Mucosa of rectum (tissue), 2 donors: ENCODE data around the gene TK2.
"Not testable (repeated sequence)": the region's sequence is repeated elsewhere in the genome, so short reads cannot be mapped to it uniquely, and the experiment has no call there.

Experiments
- H3K27ac ChIP-seq, 2 donors: one replicate each; pipeline ENCODE4 v1.7.0; 2013; ENCODE audit warnings: inconsistent platforms in 2 of 2, low read depth in 2 of 2, low read length in 2 of 2
- H3K27me3 ChIP-seq, 2 donors: one replicate each; pipeline ENCODE4 v1.7.0; 2013; ENCODE audit warnings: low read length in 2 of 2; ENCODE audit not compliant: control insufficient read depth in 2 of 2, insufficient read depth in 2 of 2
- H3K36me3 ChIP-seq, 2 donors: one replicate each; pipeline ENCODE4 v1.7.0; 2013; ENCODE audit warnings: low read length in 2 of 2; ENCODE audit not compliant: control insufficient read depth in 2 of 2, insufficient read depth in 2 of 2
- H3K4me1 ChIP-seq, 2 donors: one replicate each; pipeline ENCODE4 v1.7.0; 2013; ENCODE audit warnings: low read length in 2 of 2, mild to moderate bottlenecking in 1 of 2; ENCODE audit not compliant: control insufficient read depth in 2 of 2, insufficient read depth in 2 of 2
- H3K4me3 ChIP-seq, 2 donors: one replicate each; pipeline ENCODE4 v1.7.0; 2013; ENCODE audit warnings: low read length in 2 of 2
- H3K9ac ChIP-seq, 2 donors: one replicate each; pipeline ENCODE4 v1.7.0; 2013; ENCODE audit warnings: low read length in 2 of 2, low read depth in 1 of 2, mild to moderate bottlenecking in 1 of 2
- H3K9me3 ChIP-seq, 2 donors: one replicate each; pipeline ENCODE4 v1.7.0; 2013; ENCODE audit warnings: low read length in 2 of 2; ENCODE audit not compliant: control insufficient read depth in 2 of 2
- donor health status: healthy.
- donor health status: Normal muscosa, but diverticular disease.

Gene TK2

DNA sequence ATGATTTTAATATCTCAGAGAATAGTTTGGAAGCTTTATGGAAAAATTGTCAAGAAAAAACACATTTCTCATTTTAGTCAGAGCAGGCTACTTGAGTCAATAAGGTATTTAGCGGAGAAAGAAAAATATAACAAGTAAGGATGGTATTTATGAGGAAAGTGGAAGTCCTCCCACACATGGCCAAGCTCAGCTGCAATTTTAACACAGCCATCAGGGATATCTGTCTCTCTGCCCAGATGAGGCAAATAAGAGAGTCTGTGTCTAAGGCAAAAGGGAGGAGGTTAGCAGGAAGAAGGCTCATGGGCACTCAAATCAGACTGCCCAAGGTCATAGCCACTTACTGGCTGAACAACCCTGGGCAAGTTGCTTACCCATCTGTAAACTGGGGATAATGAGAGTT, 24.2 kb upstream of the TK2 start:
- Histone ChIP-seq H3K36me3 (no peaks in the 10 kb centered on the region), H3K4me1 (peaks cover 3 to 4% of the 10 kb centered on the region in 2 donors), H3K9ac (no peak overlapping the region), H3K4me3 (no peak overlapping the region), H3K9me3 (no peaks in the 10 kb centered on the region), H3K27ac (no peak overlapping the region), H3K27me3 (peaks cover 8 to 11% of the 10 kb centered on the region in 2 donors)

DNA sequence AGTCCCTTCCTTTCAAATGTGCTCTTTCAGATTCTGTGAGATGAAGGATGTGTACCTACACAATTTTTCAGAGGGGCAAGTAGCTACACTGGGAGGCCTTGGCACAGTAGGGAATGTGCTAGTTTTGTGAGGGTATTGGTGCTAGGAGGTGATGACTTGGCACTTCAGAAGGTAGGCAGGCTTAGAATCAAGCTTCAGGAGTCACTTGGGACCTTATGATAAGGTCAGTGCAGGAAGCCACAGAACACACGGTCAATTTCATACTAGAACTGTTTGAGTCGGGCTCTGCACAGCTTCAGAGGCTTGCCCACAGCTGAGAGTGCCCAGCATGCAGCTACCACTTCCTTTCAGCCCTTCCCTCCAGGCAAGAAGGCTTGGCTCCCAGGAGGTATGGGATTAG, 22.4 kb upstream of the TK2 start:
- H3K27ac ChIP-seq: no peak overlapping the region
- no peaks in the 10 kb centered on the region for H3K36me3 ChIP-seq
- H3K9ac ChIP-seq: no peak overlapping the region
- H3K4me3 ChIP-seq: no peak overlapping the region
- H3K9me3 ChIP-seq: no peaks in the 10 kb centered on the region
- peaks cover 0 to 3% of the 10 kb centered on the region in 2 donors for H3K4me1 ChIP-seq
- H3K27me3 ChIP-seq: no peaks in the 10 kb centered on the region

DNA sequence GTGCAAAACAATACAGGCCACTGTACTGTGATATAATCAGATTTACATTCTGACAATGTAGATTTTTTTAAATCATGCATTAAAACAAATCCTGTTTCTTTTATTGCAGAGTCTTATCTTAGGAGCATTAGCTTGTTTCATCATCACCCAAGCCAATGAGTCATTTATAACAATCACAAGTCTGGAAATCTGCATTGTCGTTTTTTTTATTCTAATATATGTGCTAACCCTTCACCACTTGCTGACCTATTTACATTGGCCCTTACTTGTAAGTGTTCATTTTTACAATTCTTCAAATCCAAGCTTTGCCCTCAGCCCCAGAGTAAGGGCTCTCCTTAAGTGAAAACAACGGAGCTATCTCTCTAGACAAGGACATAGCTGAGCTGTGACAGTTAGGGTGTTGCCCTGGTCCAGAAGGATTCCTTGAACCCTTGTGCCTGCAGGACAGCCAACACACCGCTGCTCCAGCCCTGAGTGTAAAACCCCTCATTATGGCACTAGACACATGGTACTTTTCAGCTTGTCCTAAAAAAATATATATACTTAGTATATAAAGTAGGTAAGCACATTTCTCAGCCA, 20.0 kb upstream of the TK2 start:
- Histone ChIP-seq H3K4me1 (peaks cover 0 to 3% of the 10 kb centered on the region in 2 donors), H3K9ac (no peak overlapping the region), H3K27me3 (no peaks in the 10 kb centered on the region), H3K27ac (no peak overlapping the region), H3K4me3 (no peak overlapping the region), H3K36me3 (peaks cover 7 to 10% of the 10 kb centered on the region in 2 donors), H3K9me3 (no peaks in the 10 kb centered on the region)

DNA sequence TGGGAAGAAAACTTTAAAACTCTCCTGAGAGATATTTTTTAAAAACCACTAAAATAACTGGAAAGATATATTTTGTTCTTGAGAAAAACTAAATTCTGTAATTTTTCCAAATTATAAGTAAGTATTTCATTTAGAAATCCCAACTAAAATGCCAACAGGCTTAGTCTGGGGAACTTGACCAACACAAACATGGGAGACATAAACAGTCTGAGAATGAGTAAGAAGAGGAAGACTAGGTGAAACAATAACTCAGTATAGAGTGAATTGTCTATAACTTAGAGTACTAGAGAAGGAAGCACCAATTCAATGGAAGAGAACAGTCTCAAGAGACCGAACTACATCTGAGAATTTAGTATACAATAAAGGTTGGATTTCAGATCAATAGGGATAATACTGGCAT, 19.2 kb upstream of the TK2 start:
- no peak overlapping the region for H3K27ac ChIP-seq
- no peaks in the 10 kb centered on the region for H3K27me3 ChIP-seq
- H3K4me1 ChIP-seq: peaks cover 0 to 5% of the 10 kb centered on the region in 2 donors
- H3K9ac ChIP-seq: no peak overlapping the region
- no peaks in the 10 kb centered on the region for H3K9me3 ChIP-seq
- peaks cover 10 to 13% of the 10 kb centered on the region in 2 donors for H3K36me3 ChIP-seq
- no peak overlapping the region for H3K4me3 ChIP-seq

DNA sequence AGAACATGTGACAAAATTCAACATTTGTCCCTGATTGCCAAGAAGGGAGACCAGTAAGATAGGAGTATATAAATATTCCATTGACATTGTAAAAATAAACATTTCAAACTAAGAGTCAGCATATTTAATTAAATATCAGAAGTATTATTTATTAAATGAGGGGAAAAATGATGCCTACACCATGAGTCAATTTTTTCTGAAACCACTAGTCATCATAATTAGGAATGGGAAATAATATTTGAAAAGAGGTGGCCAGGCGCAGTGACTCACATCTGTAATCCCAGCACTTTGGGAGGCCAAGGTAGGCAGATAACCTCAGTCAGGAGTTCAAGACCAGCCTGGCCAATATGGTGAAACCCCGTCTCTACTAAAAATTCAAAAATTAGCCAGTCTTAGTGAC, 18.4 kb upstream of the TK2 start:
- Histone ChIP-seq H3K36me3 (peaks cover 13% of the 10 kb centered on the region in 2 donors), H3K4me1 (peaks cover 0 to 5% of the 10 kb centered on the region in 2 donors), H3K9me3 (no peaks in the 10 kb centered on the region), H3K9ac (no peak overlapping the region), H3K27me3 (no peaks in the 10 kb centered on the region), H3K27ac (no peak overlapping the region), H3K4me3 (no peak overlapping the region)

DNA sequence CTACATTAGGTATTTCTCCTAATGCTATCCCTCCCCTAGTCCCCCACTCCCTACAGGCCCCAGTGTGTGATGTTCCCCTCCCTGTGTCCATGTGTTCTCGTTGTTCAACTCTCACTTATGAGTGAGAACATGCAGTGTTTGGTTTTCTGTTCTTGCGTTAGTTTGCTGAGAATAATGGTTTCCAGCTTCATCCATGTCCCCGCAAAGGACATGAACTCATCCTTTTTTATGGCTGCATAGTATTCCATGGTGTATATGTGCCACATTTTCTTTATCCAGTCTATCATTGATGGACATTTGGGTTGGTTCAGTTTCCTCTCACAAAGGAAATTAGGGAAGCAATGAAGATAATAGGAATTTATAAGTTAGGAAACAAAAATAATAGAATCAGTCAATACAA, 17.3 kb upstream of the TK2 start:
- not testable (repeated sequence) for H3K27ac ChIP-seq, H3K4me1 ChIP-seq, H3K27me3 ChIP-seq, H3K9me3 ChIP-seq, H3K4me3 ChIP-seq, H3K9ac ChIP-seq
- peaks cover 13 to 16% of the 10 kb centered on the region in 2 donors for H3K36me3 ChIP-seq

DNA sequence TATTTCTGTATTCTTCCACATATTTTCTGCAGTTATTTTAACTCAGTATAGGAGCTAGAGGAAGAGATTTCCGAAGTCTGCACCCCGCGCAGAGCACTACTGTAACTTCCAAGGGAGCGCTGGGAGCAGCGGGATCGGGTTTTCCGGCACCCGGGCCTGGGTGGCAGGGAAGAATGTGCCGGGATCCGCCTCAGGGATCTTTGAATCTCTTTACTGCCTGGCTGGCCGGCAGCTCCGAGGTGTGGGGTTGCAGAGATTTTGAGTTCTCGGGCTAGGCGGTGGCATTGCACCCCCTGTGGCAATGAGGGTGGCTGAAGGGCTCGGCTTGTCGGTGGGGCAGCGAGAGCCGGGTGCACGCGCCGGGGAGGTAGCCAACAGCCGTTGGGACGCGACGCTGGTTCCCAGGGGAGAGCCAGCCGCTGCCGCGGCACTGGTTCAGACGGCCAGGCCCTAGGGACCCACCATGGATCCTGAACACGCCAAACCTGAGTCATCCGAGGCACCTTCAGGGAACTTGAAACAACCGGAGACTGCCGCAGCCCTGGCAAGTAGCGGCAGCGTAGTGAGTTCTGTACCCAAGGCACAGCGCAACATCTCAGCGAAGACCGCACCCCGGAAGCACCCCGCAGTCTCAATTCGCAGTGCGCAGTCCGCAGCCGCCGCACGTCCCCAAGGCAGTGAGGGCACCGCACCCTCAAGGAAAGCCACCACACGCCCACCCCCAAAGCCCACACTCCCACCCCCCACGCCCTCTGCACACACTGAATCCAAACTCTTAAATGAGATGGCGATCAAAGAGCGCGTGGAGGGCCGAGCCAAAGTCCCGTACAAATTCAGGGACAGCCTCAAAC, 16.4 kb upstream of the TK2 start, which contains the start of gene CMTM1:
CMTM1 (plus strand) TSS at position 389 of the 851 bp plus-strand sequence; CDS start at position 464, 75 bp downstream.
- peaks cover 3 to 5% of the 10 kb centered on the region in 2 donors for H3K4me1 ChIP-seq
- no peak within 1 kb of the TSS for H3K9ac ChIP-seq
- H3K36me3 ChIP-seq: peaks cover 13 to 19% of the 10 kb centered on the region in 2 donors
- H3K9me3 ChIP-seq: no peaks in the 10 kb centered on the region
- no peak within 1 kb of the TSS for H3K4me3 ChIP-seq
- H3K27me3 ChIP-seq: no peaks in the 10 kb centered on the region
- no peak within 1 kb of the TSS for H3K27ac ChIP-seq

DNA sequence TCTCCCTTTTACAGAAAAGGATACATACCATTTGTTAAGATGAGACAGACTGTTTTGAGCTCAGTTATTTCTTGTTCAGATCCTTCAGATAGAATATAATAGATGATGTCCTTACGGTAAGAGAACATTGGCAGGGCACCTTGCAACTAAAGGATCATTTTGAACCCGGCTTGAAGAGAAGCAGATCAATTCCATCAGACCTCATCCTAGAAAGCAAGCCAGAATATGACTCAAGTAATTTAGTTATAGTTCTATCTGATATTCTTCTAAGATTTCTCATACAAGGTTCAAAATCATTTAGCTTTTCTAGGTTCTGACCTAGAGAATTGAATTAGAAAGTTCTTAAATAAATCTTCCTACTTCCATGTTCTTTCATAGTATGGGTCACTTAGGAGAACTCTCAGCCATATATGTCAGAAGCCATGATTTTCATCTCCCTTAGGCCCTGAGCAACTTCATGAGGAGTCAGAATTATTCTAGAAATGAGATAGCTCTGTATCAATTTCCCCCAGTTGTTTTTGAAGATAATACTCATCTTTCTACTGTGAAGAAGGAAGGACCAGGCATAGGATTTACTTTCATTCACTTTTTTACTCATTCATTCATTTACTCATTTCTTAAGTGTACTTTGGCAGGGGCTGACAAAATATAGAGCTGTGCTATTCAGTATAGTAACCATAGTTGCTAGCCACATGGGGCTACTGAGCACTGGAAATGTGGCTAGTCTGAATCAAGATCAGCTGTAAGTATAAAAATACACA, 13.8 kb upstream of the TK2 start:
- no peak overlapping the region for H3K4me3 ChIP-seq

DNA sequence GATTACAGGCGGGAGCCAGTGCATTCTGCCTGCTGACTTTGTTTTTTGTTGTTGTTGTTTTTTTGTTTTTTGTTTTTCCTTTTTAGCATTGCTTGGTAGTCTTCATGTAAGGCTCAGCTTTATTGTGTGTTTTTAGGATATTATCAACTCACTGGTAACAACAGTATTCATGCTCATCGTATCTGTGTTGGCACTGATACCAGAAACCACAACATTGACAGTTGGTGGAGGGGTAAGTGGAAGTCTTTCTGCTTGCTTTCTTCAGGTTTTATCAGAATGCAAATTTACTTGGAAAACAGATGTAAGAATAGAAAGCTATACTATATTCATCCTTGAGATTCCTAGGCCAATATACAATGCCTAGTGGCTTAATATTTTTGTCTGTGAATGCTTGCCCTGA, 13.1 kb upstream of the TK2 start:
- H3K36me3 ChIP-seq: peaks cover 29 to 41% of the 10 kb centered on the region in 2 donors

More for the DNA sequence above, 13.8 kb upstream of the TK2 start:
- H3K4me1 ChIP-seq: peaks cover 2 to 3% of the 10 kb centered on the region in 2 donors
- H3K27me3 ChIP-seq: no peaks in the 10 kb centered on the region
- H3K9ac ChIP-seq: no peak overlapping the region
- H3K9me3 ChIP-seq: no peaks in the 10 kb centered on the region
- no peak overlapping the region for H3K27ac ChIP-seq
- H3K36me3 ChIP-seq: peaks cover 27 to 39% of the 10 kb centered on the region in 2 donors

DNA sequence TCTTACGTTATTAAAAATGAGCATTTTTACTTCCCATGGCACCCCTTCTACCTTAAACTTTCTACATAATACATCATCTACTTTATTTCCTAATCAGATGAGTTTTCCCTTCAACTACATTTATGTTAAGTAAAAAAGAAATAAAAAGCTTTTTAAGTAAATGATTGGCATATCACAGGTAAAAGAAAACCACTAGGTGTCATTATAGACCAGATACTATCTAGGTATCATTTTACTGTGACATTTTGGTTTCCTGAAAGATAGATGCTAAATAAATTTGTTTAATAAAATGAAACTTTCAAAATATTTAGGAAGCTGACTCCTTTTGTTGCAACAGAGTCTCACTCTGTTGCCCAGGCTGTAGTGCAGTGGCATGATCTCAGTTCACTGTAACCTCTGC, 12.5 kb upstream of the TK2 start:
- Histone ChIP-seq H3K4me1 (peaks cover 2 to 3% of the 10 kb centered on the region in 2 donors), H3K9ac (no peak overlapping the region), H3K9me3 (no peaks in the 10 kb centered on the region), H3K36me3 (peaks cover 29 to 41% of the 10 kb centered on the region in 2 donors), H3K27me3 (no peaks in the 10 kb centered on the region), H3K27ac (no peak overlapping the region), H3K4me3 (no peak overlapping the region)

More for the DNA sequence above, 13.1 kb upstream of the TK2 start:
- Histone ChIP-seq H3K27ac (no peak overlapping the region), H3K4me3 (no peak overlapping the region), H3K4me1 (peaks cover 2 to 3% of the 10 kb centered on the region in 2 donors), H3K9me3 (no peaks in the 10 kb centered on the region), H3K27me3 (no peaks in the 10 kb centered on the region), H3K9ac (no peak overlapping the region)
